HG02588 (cell line): ENCODE data around the gene NDUFB2.
A peak's percentile ranks its signal among the peaks of the same experiment; 100 is the strongest.
"Not testable (repeated sequence)": the region's sequence is repeated elsewhere in the genome, so short reads cannot be mapped to it uniquely, and the experiment has no call there.

Source experiments
- ATAC-seq: cut with Tn5 transposase; IDR thresholded peaks from one replicate; pipeline ENCODE4 v1.9.1; 2021; ENCODE audit warnings: mild to moderate bottlenecking, moderate library complexity; ENCODE audit not compliant: unreplicated experiment

NDUFB2 gene

DNA sequence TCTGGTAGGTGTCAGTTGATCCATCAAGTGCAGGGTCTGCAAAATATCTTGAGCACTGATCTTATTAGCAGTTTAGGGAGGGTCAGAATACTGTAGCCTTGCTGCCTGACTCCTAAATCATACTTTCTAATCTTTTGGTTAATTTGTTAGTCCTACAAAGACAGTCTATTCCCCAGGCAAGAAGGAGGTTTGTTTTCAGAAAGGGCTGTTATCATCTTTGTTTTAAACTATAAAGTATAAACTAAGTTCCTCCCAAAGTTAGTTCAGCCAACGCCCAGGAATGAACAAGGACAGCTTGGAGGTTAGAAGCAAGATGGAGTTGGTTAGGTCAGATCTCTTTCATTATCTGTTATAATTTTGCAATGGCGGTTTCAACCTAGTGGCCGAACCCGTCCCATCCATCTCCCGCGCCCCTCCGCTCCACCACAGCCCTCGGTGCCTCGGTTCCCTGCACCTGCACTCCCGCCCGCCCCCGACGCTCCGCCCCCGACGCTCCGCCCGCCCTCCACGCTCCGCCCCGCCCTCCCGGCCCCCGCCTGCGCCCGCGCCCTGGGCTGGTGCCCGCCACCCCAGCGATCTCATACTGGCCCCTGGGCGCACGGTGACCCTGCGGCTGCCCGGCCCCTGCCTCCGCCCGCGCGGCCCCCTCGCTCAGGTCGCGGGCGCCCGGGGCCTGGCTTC is 24.0 kb upstream of the NDUFB2 start, which contains the start of gene ADCK2:
Gene ADCK2 (plus strand): TSS at position 564 of the 681 bp plus-strand sequence. CDS start 386 bp downstream, outside the sequence.
- ATAC-seq: peak; percentile 64

- peak; percentile 54 for ATAC-seq
Measured at GRCh38 chr7:140673063-140673773, 23.3 kb upstream of the NDUFB2 start.

DNA sequence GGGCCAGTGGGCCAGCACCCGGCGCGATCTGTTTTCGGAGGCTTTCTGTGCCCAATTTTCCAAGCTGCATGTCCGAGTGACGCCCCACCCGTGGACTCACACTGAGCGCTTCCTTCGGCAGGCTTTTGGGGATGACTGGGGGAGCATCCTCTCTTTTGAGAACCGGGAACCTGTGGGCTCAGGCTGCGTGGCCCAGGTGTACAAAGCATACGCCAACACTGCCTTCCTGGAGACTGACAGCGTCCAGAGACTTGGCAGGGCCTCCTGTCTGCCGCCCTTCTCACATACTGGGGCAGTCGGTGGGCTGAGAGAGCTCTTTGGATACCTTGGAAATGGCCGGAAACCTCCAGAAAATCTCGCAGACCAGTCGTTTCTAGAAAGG is 22.7 kb upstream of the NDUFB2 start:
- ATAC-seq: no peak

GRCh38 chr7:140674356-140674800 is 22.1 kb upstream of the NDUFB2 start:
- no peak for ATAC-seq

DNA sequence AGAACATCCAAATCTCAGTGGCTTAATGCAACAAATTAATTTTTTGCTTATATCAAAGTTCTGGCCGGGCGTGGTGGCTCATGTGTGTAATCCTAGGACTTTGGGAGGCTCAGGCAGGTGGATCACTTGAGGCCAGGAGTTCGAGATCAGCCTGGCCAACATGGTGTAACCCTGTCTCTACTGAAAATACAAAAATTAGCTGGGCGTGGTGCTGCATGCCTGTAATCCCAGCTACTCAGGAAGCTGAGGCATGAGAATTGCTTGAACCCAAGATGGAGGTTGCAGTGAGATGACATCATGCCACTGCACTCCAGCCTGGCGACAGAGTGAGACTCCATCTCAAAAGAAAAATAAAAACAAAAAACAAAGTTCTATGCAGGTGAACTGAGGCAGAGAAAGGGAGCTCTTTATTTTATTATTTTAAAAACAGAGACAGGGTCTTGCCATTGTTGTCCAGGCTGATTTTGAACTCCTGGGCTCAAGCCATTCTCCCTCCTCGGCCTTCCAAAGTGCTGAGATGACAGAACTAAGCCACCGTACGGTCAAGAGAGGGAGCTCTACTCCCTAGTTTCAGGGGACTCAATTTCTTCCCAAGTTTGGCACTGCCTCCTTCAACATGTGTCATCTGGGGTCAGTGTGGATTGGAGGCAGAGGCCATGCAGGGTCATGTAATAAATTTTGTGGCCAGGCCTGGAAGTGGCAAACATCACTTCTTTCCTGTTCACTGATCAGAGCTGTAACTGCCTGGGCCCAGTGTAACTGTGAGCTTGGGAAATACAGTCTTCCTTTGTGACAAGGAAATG is 21.4 kb upstream of the NDUFB2 start:
- ATAC-seq: no peak

GRCh38 chr7:140675726-140676125 is 20.8 kb upstream of the NDUFB2 start:
- no peak for ATAC-seq

GRCh38 chr7:140676306-140676705 is 20.2 kb upstream of the NDUFB2 start:
- ATAC-seq: peak; percentile 37

DNA sequence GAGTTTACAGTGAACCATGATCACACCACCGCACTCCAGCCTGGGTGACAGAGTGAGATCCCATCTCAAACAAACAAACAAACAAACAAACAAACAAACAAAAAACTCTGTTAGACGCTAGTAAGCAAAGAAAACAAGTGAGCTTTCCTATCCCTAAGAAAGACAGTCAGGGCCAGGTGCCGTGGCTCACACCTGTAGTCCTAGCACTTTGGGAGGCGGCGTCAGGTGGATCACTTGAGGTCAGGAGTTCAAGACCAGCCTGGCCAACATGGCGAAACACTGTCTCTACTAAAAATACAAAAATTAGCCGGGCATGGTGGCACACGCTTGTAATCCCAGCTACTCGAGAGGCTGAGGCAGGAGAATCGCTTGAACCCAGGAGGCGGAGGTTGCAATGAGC is 19.6 kb upstream of the NDUFB2 start:
- not testable (repeated sequence) for ATAC-seq

- ATAC-seq: no peak
Measured at GRCh38 chr7:140677496-140677895, 19.0 kb upstream of the NDUFB2 start.

- no peak for ATAC-seq
Measured at GRCh38 chr7:140678081-140678815, 18.3 kb upstream of the NDUFB2 start.

GRCh38 chr7:140678816-140679130 is 17.7 kb upstream of the NDUFB2 start:
- no peak for ATAC-seq

GRCh38 chr7:140679186-140679585 is 17.3 kb upstream of the NDUFB2 start:
- no peak for ATAC-seq

DNA sequence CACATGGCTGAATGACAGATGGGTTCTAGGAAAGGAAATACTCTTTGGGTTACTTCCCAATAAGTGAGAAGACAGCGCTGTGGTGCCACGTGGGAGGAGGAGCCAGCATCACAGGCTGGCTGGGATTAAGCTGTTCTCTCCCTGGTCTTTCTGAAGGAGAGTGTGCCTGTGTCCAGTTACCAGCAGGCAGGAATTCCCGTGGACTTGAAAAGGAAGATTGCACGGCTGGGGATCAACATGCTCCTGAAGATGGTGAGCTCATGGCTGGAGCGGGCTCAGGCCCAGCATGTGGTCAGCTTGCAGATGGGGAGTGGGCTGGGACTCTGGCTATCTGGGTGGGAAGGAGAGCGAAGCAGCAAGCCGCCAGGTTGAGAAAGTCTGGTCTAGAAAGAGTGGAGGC is 15.6 kb upstream of the NDUFB2 start:
- ATAC-seq: no peak

- no peak for ATAC-seq
Measured at GRCh38 chr7:140681766-140682165, 14.7 kb upstream of the NDUFB2 start.

DNA sequence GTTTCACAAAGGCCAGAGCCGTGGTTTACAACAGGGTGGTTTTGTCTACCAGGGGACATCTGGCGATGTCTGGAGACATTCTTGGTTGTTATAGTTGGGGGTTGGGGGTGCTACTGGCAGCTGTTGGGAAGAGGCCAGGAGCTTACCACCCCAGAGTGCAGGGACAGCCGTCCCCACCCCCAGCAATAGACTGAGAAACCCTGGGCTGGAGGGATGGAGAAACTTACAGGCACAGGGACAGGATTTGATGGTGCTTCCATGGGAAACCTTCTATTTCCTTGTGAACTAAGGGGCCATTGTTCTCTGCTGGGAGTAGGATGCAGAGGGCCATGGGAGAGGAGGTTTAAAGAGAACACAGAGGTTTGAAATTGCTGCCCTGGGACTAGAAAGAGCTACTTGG is 12.9 kb upstream of the NDUFB2 start:
- ATAC-seq: no peak

GRCh38 chr7:140684066-140684950 is 12.2 kb upstream of the NDUFB2 start:
- ATAC-seq: no peak

GRCh38 chr7:140685407-140686087 is 11.0 kb upstream of the NDUFB2 start:
- no peak for ATAC-seq

GRCh38 chr7:140686921-140687320 is 9.6 kb upstream of the NDUFB2 start:
- ATAC-seq: no peak

DNA sequence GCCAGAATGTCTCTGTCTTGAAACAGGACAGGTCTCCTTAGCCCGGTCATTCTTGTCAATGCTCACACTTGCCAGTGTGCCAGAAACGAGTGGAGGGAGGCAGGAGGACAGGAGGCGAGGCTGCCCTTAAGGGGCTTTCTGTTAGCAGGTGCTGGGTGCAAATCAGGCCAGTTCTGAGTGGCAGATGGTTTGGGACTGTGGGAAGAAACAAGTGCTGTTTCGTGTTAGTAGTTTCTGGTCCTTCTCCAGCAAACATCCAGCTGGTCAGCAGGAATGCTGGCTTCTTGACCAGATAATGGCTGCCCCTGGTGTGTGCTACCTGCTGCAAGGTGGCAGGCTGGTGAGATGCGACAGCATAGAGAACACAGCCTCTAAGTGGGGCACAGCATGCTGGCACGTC is 8.2 kb upstream of the NDUFB2 start:
- ATAC-seq: no peak
